Upper lobe of left lung (tissue), 4 donors: ENCODE data around the gene CCDC90B.

Experiments
- CTCF ChIP-seq, 6 experiments: fragments of 450-650 bp in 4 of 6; fragments of 200-600 bp in 2 of 6; sonication (generic) in 2 of 6; IDR thresholded peaks; one replicate each; pipeline ENCODE4 v1.5.1; 2016 to 2019; ENCODE audit warnings: antibody characterized with exemption in 6 of 6
- POLR2A ChIP-seq, 4 donors: fragments of 450-650 bp; IDR thresholded peaks; one replicate each; pipeline ENCODE4 v1.5.1; 2016 to 2017; ENCODE audit warnings: antibody characterized with exemption in 4 of 4, mild to moderate bottlenecking in 2 of 4
- POLR2AphosphoS5 ChIP-seq, 2 donors: sonication (generic); formaldehyde crosslinking; IDR thresholded peaks; one replicate each; pipeline ENCODE4 v1.5.1; 2017; ENCODE audit warnings: antibody characterized with exemption in 2 of 2

GRCh38 chr11:83312430-83312829 is 26.3 kb upstream of the CCDC90B start:
- no peak for TF ChIP-seq POLR2AphosphoS5 (IDR thresholded peaks at IDR 0.05)
- TF ChIP-seq CTCF (IDR thresholded peaks at IDR 0.05): no peak
- no peak for TF ChIP-seq POLR2A (IDR thresholded peaks at IDR 0.05)
